NK-92 treated with Interleukin-12 subunit alpha and Interleukin-12 subunit beta, amount 100 ng/mL, for 24 hours (cell line): ENCODE measurements around the gene ZNF488.

Experiments
- DNase-seq: peaks from one replicate; lab custom pipeline; 2025; lab: John Stamatoyannopoulos, UW

ZNF488 gene

DNA sequence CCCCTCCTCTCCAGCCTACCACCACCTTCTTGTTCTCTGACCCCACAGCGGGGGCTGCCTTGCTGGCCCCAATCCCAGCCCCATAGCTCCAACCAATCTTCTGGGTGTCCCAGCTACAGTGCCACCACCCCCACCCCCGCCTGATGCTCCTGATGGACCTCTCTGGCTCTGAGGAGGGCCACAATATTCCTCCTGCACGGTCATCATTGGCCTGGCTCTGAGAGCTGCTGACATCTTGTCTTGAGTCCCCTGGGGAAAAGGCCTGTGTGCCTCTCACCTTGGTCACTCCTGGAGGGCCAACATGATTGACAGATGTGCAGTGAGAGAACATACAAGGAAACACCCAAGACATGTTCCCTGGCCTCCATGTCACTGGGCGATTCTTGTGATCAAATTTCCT lies 54.2 kb downstream of the ZNF488 start:
- DNase-seq, result no peak

- no peak for DNase-seq
Measured at GRCh38 chr10:47326927-47327330, 57.2 kb downstream of the ZNF488 start.

DNA sequence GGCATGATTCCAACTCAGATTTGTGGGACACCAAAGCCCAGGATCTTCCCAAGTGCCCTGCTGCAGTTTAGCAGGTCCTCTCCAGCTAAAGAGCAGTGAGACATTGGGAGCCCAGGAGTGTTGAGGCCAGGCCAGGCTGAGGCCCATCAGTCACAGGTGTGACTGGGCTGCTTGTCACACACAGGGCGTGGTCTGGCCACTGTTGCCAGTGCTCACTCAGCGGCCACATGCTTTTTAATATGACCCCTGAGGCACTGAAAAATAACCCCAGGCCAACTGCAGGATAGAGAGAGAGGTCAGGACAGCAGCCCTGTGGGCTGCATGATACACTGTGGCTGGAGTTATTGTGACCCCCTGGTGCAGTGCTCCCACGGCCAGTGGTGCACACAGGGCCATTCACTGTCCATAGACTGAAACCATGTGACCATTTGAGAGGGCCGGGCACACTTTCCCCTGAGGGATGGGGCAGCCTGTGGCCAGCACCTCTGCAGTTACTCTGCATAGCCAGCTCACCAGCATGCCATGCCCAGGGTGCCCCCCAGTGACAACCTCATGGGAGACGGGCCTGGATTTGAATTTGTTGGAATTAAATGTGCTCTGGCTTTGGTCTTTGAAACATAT lies 57.7 kb downstream of the ZNF488 start:
- DNase-seq, result no peak

- DNase-seq, result no peak
Measured at GRCh38 chr10:47325303-47326291, 58.5 kb downstream of the ZNF488 start.

GRCh38 chr10:47323636-47324296 lies 60.3 kb downstream of the ZNF488 start:
- no peak for DNase-seq

DNA sequence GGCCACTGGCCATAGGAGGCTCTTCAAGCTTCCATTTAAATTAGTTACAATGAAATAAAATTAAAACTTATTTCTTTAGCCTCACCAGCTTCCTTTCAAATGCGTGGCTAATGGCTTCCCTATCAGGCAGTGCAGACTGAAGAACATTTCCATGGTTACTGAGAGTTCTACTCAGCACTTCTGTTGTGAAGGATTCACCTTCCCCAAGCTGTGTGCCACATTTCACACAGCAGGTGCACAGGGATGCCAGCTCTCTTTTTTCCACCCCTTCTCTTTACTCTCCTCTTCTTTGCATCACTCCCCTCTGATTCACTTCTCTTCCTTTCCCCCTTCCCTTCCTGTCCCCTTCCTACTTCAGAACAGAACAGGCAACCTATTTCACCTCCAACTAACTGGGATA lies 61.0 kb downstream of the ZNF488 start:
- no peak for DNase-seq

- DNase-seq, result no peak
Measured at GRCh38 chr10:47322300-47323061, 61.6 kb downstream of the ZNF488 start, which contains the start of gene GDF2. Gene GDF2, plus strand, starts transcription at chr10:47322454. Its CDS starts 215 bp downstream, at chr10:47322669.

- no peak for DNase-seq
Measured at GRCh38 chr10:47321521-47322195, 62.4 kb downstream of the ZNF488 start.

DNA sequence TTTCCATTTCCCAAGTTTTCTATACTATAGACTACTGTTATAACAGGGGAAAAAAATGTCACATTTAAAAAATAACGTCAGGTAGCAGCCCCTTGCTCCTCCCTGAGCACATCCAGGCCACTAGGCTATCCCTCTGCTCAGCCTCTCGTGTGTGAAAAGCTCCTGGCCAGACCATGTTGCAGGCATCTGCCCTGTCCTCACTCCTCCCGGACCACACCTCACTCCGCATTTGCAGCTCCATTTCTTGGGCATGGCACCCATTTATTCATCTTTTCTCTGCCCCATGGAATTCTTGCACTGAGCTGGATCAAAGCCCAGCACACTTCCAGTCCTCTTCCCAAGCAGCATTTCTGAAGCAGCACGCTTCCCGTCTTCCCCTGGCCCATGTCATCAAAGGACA lies 63.3 kb downstream of the ZNF488 start:
- no peak for DNase-seq

- DNase-seq, result no peak
Measured at GRCh38 chr10:47319784-47320183, 64.3 kb downstream of the ZNF488 start.

DNA sequence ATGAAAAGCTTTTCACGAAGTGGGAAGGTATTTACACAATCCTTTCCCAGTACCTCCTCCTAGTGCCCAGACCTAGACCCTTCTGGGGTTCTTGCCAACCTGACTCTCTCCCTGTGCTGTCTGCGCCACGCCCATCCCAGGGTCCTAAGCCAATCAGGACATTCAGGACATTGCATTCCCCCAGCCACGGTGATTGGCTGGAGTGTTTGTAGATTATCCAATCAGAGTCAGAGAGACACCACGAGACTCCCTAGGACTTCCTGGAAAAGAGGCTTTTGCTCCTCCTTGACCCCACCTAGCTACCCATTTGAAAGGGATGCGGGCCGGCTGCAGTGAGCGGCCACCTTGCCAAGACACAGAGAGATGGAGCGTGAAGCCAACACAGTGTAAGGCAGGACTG lies 65.4 kb downstream of the ZNF488 start:
- DNase-seq, result no peak

GRCh38 chr10:47317251-47317650 lies 66.8 kb downstream of the ZNF488 start:
- no peak for DNase-seq

DNA sequence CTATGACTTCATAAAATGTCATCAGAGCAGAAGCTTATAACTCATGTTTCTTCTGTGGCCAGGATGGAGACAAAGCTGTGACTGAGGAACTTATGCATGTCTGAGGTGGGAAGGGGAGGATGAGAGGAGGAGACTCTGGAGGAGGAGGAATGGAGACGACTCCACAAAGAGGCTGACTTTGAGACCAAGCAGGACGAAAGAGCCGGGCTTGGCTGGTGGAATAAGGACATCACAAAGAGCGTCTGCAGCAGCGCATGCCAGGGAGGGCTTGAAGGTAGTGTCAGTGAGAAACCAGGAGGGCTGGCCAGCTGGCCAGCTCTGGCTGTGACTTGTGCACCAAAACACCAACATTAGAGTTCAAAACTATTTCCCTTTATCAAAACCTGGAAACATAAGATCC lies 68.0 kb downstream of the ZNF488 start:
- no peak for DNase-seq
